Measurements from ENCODE around the gene CREB3L2.

CREB3L2 gene

DNA sequence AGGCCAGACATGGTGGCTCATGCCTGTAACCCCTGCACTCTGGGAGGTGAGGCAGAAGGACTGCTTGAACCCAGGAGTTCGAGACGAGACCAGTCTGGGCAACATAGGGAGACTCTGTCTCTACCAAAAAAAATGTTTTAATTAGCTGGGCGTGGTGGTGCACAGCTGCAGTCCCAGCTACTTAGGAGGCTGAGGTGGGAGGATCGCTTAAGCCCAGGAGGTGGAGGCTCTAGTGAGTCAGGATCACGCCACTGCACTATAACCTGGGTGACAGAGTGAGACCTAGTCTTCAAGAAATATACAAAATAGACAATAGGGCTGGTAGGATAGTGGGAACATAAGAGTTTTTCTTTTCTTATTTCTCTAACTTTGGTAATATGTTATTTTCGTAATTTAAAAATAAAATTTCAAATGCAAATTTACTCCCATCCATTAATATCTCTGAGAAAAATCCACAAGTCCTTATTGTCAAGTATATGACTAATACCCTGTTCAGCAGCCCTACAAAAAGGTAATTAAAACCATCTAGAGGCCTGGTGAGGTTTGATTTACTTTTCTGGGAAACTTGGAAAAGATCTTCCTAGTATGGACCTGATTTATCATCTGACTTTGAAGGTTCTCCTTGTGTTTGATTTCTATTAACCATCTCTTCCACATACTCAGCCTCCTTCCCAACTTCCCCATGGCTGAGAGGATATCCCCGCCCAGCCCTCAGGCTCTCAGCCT lies 50.0 kb downstream of the CREB3L2 start:
- DNase-seq (ENCODE audit: low read depth): no peak

DNA sequence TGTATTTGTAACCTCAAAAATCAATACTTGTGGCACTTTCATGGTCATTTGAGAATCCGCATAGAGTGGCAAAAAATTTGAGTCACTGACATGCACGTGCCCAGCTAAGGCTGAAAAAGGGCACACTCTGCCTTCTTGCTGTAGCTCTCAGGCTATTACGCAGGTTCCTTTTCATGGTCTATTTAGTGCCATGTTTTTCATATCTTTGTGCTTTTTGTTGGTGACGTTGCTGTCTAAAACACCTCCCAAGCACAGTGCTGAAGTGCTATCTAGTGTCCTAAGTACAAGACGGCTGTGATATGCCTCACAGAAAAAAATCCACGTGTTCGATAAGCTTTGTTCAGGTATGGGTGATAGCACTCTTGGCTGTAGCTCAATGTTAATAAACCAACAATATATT lies 50.9 kb downstream of the CREB3L2 start:
- no peak for DNase-seq (ENCODE audit: low read depth)

DNA sequence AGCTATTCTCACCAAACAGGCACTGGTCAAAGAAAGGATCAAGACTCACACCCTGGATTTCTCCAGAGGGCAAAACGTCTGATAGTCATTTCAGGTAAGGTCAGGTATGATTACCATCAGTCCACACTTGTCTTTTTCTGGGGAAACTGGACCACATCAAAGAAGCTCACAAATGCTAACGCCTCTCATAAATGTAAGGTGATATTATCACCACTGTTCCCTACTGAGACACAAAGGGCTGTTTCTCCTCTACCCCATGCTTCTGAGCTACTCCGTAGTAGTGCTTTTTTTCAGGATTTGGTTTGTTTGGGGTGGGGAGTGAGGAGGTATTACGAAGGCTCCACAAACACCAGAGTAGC lies 51.6 kb downstream of the CREB3L2 start:
- DNase-seq (ENCODE audit: low read depth): no peak

DNA sequence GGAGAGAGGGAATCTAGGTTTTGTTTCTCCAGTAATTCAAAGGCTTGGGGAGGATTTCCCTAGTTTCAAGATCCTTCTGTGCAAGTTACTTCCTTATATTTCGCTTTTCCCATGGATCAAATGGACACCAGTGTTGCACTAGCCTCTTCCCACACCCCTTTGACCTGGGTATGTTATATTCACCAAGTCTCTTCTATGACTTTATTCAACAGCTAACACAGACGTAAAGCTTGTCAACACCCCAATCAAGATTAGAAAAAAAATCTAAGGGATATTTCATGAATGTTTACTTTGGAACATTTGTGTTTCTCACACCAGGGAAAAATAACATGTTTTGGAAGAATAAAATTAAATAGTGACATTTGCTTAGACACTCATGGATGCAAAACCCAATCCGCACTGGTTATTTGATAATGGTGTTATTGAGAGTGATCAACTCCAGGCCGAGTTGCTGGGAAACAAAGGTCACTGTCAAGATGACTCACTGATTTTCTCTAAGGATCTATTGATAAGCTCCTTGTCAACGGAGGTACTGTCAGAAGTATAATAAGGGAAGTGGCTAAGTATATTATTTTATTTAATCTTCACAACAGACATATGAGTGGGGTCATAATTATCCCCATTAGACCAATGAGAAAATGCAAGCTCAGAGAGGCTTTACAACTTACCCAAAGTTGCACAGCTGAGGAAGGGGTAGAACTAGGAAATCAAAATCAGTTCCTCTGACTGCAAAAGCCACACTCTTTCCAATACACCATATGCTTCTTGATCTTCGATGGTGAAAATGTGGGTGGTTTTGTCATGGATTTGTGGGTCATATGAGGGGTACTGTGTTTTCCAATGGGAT lies 52.2 kb downstream of the CREB3L2 start:
- DNase-seq (ENCODE audit: low read depth): no peak

DNA sequence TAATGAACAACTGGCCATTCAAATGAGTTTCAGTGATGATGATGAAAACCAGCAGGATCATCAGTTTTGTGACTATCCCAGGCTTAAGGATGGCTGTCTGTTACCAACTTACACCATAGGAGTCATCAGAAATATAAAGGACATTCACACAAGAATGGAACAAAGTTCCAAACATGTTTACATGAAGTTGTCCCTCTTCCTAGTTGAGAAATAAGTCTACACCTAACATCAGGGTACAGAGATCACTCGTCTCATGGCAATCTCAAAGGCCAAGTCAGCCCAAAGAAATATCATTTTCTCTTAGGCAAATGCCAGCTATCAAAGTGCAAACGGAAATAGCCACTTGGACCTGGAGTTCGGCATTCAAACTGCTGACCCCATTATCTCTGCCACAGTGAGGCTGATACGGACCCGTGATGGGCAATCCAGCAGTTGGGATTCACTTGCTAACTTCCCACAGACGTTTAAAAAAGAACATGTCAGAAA lies 53.0 kb downstream of the CREB3L2 start:
- no peak for DNase-seq (ENCODE audit: low read depth)

DNA sequence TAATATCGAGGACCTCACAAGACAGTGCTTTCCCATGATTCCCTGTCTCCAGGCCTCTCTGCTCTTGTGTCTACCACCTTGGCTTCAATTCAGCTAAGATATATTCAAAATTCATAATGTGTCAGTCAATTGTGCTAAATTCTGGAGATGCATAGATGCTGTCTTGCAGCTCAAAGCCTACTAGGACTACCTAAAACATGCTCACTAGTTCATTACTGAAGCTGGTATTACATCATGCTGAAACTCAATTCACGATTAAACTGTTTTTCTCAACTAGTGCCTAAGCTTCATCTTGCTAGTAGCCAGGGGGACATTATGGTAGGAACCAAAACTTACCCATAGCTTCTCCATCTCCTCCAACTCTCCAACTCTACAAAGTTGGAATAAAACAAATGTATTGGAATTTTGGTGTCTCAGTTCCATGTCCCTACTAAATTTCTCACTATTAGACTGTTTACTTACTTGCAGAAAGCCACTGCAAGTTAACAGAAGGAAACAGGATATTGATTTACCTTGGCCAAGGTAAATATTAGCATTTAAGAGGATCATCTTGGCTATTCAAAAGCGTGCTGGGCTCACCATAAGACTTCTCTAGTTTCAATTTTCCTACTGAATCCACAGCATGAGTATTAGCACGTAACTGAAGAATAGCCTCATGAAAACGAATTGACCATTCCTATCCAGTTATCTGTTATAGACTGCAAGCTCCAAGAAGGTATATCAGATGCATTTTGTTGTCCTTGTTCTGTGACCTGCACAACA lies 53.6 kb downstream of the CREB3L2 start:
- no peak for DNase-seq (ENCODE audit: low read depth)

DNA sequence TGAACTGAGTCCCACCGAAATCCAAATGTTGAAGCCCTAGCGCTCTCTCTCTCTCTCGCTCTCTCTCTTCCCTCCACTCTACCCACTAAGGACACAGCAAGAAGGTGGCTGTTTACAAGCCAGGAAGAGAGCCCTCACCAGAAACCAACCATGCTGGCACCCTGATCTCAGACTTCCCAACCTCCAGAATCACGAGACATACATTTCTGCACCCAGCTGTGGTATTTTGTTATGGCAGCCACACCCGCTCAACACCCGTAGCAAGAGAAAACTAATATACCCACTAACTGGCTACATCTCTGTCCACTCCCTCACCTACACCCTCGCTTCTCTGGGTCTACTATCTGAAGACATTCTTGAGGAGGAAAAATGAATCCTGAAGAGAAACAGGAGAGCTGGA lies 54.8 kb downstream of the CREB3L2 start:
- no peak for DNase-seq (ENCODE audit: low read depth)

DNA sequence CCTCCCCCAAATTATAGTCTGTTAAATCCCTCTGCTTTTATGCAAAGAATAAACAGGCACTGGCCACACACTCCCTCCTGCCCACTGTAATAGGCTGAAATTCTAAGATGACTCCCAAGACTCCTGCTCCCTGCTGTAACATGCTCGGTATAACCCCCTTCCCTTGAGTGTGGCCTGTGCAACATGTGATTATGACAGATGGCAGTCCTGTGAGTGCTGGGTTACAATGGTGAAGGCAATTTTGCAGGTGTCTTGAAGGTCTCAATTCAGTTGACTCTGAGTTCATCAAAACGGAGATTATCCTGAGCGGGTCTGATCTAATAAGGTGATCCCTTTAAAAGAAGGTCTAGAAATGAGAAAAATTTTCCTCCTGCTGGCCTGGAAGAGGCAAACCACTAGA lies 55.9 kb downstream of the CREB3L2 start:
- no peak for DNase-seq (ENCODE audit: low read depth)

DNA sequence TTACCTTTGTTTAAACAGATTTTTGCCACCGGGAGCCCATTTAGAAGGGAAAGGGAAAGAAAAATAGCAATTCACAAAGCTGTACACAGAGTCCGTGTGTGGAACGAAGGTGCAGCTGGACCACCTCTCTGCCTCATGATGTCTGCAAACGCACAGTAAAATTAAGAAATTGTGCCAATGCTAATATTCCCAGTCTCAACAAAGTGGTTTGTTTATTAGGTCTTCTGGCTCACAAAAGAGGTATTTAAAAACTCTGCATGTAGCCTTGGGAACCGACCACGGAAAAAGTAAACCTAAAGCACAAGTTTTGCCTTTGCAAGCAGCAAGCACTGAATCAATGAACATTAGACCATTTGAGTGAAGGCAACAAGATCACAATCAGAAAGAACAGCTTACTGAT lies 57.7 kb downstream of the CREB3L2 start:
- DNase-seq (ENCODE audit: low read depth): no peak

DNA sequence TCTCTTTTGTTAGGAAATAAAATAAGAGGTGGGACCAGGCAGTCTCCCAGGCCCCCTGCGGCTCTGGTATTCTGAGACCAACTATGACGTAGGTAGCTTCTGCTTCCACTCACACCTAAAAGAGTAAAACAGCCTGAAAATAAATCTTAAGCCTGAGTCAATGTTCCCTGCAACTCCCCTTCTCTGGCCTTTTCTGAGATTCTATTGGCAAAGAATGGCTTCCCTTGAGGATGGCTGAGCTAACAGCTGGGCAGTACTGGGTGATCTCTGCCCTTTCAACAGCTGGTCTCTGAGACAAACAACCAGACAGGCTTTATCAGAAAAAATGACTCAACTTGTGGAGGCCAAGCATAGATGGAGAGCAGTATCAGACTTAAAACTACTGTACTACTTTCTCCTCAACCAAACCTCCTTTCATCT lies 58.7 kb downstream of the CREB3L2 start:
- no peak for DNase-seq (ENCODE audit: low read depth)

DNA sequence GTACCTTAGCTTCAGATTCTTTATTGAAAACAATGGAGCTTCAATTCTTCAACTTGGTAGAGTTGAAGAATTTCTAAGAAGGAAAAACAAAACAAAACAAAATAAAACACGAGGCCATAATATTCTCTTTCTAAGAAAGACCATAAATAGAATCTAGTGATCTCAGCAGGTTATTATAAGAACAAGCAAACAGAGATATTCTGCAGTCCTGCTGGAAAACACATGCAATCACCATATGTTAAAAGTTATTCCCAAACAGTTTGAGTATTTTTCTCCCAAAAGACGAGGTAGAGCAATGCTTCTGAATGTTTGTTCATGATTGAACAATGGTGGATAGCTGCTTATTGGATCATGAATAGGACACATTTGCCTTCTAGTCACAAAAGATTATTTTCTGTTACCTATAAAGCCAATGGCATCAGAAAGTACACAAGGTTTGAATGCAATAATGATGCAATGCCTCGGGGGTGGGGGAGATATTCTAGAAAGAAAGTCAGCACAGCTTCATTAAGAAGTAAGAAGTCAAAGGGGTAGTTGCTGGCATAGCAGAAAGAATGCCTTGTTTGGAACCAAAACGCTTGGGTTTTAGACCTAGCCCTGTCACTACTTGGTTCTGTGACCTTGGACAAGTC lies 59.3 kb downstream of the CREB3L2 start:
- no peak for DNase-seq (ENCODE audit: low read depth)

DNA sequence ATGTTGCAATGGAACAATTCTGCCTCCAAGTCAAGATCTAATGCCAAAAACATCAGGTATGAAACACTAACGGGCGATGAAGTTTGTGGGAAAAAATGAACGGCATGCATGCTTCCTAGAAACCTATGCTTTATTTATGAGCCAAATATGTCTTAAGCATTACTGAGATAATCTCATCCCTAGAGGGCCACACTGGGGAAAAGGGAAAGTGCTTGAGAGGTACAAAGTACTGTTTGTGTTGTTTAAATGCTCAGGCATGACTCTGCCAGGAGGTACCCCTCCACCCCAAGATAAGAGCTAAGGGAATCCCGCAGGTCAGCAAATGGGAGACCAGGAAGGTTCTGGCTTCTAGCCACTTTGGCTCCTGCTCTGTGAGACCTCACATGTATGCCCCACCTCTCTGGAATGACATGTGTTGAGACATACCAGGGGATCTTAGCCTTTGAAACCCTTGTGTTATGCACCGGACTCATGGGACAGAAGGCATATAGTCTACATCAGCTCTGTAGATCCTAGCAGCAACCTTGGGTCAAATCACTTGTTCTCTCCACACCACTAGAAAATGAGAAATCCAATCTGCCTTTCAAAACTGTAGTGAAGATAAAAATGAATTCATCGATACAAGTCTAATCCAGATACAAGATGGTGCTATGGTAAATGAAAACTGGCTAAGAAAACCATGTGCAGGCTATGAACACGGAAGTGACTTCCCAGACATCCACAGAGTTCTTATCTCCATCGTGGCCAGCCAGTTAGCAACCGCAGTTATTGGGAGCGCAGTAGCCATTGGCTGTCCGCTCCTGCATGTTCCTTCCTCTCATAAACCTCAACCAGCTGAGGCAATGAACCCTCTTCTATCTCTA lies 61.0 kb downstream of the CREB3L2 start:
- DNase-seq (ENCODE audit: low read depth): no peak

DNA sequence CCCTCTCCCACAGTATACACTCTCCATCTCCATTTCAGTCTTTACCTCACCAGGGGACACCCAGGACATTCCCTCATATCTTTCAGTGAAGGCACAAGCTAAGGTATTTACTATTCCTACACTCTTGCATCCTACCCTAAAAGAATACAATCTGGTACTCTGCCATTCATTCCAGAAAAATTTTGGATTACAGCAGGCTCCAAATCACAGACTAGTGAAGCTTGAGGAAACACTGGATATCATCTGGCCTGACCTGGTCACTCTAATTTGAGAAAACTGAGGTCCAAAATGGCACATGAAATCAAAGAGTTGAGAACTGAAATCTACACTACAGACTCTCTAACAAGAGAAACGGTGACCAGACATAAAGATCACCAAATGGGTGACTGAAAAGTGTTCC lies 61.7 kb downstream of the CREB3L2 start:
- DNase-seq (ENCODE audit: low read depth): no peak

DNA sequence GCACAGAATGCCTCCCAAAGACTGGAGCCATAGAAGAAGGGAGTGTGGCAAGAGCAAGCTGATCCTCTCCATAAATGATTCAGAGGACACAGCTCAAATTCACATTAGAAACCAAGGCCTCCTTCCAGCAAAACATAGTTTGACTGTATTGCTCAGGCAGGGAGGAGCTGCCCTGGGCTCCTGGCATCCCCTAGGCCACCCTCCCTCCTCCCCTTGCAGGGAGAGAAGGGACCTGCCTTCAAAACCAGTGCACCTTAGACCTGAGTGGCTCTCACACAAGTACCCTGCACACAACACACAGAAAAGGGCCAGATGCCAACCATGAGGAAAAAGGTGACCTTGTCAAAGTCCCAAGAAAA lies 64.7 kb downstream of the CREB3L2 start:
- DNase-seq (ENCODE audit: low read depth): no peak

DNA sequence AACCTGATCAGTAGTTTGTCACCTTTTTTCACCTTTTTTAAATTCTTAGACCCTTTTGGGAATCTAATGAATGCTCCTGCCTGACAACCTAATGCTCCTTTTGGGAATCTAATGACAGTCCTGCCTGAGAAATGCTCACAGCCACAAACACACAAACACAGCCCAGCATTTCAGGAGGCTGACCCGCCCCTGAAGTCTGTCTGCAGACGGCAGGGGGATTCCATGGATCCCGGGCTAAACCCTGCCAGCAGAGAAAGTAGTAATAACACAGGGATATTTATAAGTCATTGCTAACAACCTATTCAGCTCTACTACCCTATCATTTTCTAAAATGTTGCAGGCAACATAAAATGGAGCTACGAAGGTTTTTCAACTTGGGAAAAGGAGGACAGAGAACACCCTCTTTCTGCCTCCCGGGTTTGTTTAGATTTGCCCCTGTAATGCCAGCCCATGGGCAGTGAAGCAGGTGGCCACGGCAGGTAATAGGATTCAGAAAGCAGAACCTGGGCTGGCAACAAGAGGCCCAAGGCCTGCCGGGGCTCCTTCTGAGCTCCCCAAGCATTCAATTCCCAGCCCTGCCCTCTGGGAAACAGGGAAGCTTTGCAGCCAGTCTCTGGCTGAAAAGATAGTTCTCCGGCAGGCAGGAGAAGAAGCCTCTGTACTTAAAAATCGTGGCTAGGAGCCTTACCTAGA lies 65.2 kb downstream of the CREB3L2 start:
- DNase-seq (ENCODE audit: low read depth): no peak

DNA sequence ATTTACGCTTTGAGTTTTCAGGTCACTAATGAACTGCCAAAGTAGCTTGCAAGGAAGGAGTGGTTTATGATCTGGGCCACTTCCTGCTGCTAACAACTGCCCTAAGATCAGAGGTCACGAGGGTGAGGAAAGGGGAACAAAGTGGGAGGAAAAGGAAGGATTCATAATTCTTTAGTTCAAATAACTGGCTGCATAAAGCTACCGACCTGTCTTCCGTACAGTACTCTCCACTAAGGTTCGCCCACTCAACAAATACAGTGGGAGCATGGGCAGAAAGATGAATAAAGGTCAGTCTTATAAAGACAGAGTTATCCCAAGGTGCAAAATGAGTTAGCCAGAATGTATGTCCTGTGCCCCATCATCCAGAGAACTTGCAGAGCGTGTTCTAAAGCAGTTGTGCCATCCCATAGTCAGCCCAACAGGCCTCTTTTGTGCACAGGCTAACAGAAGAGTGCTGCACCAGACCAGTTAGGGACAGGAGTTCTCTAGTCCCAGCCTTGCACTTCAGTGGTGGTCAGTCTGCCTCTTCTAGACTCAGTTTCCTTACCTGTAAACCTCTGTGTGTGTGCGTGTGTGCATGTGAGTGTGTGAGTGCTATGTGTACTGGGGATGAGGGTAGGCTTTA lies 65.9 kb downstream of the CREB3L2 start:
- DNase-seq (ENCODE audit: low read depth): no peak

DNA sequence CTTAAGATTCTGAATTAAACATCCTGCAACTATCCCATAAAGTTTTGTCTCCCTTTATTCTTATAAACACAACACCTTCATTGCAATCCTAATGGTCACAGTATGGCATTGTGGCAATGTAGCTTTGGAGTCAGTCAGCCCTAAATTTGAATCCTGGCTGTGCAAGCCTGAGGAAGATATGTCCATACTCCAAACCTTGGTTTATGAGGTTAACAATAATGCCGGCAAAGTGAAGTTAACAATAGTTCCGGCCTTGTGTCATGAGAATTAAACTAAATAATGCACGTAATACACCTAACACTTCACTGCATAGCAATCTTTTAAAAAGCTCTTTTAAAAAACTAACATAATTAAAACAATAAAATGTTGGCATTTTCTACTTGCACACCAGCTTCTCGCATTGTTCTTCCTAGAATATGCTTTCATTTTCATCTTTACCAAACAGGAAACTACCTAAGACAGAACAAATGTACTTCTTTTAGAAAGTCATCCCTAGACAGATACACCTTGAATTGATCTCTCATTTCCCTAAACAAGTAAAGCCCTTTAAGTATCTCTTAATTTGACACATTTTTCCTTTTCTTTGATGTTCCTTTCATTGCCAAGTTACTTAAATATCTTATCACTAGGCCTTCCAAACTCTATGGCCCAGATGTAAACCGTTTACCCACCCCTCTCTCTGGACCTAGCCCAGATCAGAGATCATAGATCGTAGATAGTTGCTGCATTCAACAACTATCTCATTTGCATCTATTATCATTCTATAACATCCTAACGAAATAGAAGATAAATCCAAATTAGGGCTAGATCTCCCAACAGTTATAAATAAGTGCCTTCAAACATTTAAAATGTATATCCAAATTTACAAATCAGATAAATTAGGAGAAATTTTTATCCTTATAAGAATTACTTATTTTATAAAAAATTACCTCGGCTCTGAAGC lies 66.7 kb downstream of the CREB3L2 start:
- DNase-seq (ENCODE audit: low read depth): no peak

DNA sequence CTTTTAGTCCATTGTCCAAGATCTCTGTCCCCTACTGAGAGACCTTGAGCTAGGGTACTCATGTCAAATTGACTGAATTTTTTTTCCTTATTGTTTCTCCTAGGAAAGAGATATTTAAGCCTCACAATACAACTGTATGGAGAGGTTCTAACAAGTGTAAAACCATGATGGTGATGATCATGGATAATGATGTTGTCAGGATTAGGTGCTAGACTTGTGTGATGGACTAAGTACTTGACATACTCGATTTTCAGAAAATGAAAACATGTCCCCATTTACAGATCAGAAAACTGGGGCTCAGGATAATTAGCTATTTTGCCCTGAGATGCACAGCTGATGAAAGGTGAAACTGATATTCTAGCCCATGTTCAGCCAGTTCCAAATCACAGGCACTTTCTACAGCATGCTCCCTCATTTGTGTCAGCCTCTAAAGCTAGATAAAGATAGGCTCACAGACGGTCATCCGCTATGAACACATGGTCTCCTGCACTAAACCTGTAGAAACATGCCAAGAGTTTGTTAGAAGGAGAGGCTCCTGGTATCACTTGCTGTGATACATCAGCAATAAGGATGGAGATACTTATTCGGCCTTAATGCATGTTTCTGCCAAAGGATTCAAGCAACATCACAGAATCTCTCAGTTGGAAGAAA lies 67.6 kb downstream of the CREB3L2 start:
- DNase-seq (ENCODE audit: low read depth): no peak

All from activated T-helper 9 cell treated with anti-CD3 and anti-CD28 coated beads, Interleukin-2, amount 50 U/mL, for 16 hours (primary cell).